Measurements from ENCODE around the gene SMURF1. TPM values are rescaled to one million over a fixed set of nuclear protein-coding genes. Genes with fewer than 3 reads are reported as not detected.

SMURF1 gene
- total RNA-seq, 1 donor from 2014 or later: 44.7 TPM

- no peaks in the 10 kb centered on the region for H3K9me3 Mint-ChIP-seq (ENCODE audit: unreplicated experiment)
- FAIRE-seq: peak; percentile 56
- peaks cover 36% of the 10 kb centered on the region for H3K4me1 Mint-ChIP-seq (ENCODE audit: low read depth, unreplicated experiment)
- peak overlapping the region; percentile 83 for H3K27ac Mint-ChIP-seq (ENCODE audit: unreplicated experiment)
- TF ChIP-seq CTCF (IDR thresholded peaks at IDR 0.05; ENCODE audit: insufficient read depth, low read depth, low read length) (no peak), EZH2 (IDR thresholded peaks at IDR 0.05; ENCODE audit: insufficient read depth, low read length) (no peak)
- Histone ChIP-seq H3K79me2 (ENCODE audit: insufficient read depth, low read length) (peaks cover 5% of the 10 kb centered on the region), H3K4me2 (ENCODE audit: low read length) (peak overlapping the region; percentile 51), H3K4me1 (ENCODE audit: insufficient read depth, low read length) (peaks cover 18% of the 10 kb centered on the region), H3K27ac (ENCODE audit: low read depth, low read length) (peak overlapping the region; percentile 53), H3K27me3 (ENCODE audit: insufficient read depth, low read length) (no peaks in the 10 kb centered on the region), H3K36me3 (ENCODE audit: insufficient read depth, low read length) (peaks cover 51% of the 10 kb centered on the region), H4K20me1 (ENCODE audit: insufficient read depth, low read length) (peaks cover 23% of the 10 kb centered on the region), H3K9me3 (ENCODE audit: insufficient read depth, low read depth, low read length) (no peaks in the 10 kb centered on the region), H3K4me3 (ENCODE audit: insufficient read depth, low read depth, low read length) (no peak overlapping the region), H2AFZ (ENCODE audit: low read depth, low read length) (no peak overlapping the region), H3K9ac (ENCODE audit: low read length) (no peak overlapping the region)
- H3K27me3 Mint-ChIP-seq (ENCODE audit: low read depth, unreplicated experiment): no peaks in the 10 kb centered on the region
- DNase-seq (ENCODE audit: low read depth): peak; percentile 63
- H3K4me3 Mint-ChIP-seq (ENCODE audit: unreplicated experiment): peak overlapping the region; percentile 23
- H3K36me3 Mint-ChIP-seq (ENCODE audit: low read depth, unreplicated experiment): peaks cover 33% of the 10 kb centered on the region
Measured at GRCh38 chr7:99042957-99043356, 101.0 kb downstream of the SMURF1 start.

- H3K4me3 Mint-ChIP-seq (ENCODE audit: unreplicated experiment): no peak overlapping the region
- Histone ChIP-seq H2AFZ (ENCODE audit: low read depth, low read length) (no peak overlapping the region), H3K79me2 (ENCODE audit: insufficient read depth, low read length) (peaks cover 2% of the 10 kb centered on the region), H3K4me1 (ENCODE audit: insufficient read depth, low read length) (peaks cover 21% of the 10 kb centered on the region), H3K9me3 (ENCODE audit: insufficient read depth, low read depth, low read length) (no peaks in the 10 kb centered on the region), H3K36me3 (ENCODE audit: insufficient read depth, low read length) (peaks cover 53% of the 10 kb centered on the region), H4K20me1 (ENCODE audit: insufficient read depth, low read length) (peaks cover 37% of the 10 kb centered on the region), H3K27me3 (ENCODE audit: insufficient read depth, low read length) (no peaks in the 10 kb centered on the region), H3K4me2 (ENCODE audit: low read length) (no peak overlapping the region), H3K27ac (ENCODE audit: low read depth, low read length) (no peak overlapping the region), H3K9ac (ENCODE audit: low read length) (no peak overlapping the region), H3K4me3 (ENCODE audit: insufficient read depth, low read depth, low read length) (no peak overlapping the region)
- TF ChIP-seq CTCF (IDR thresholded peaks at IDR 0.05; ENCODE audit: insufficient read depth, low read depth, low read length) (no peak), EZH2 (IDR thresholded peaks at IDR 0.05; ENCODE audit: insufficient read depth, low read length) (no peak)
- FAIRE-seq (no peak), DNase-seq (ENCODE audit: low read depth) (no peak)
- no peaks in the 10 kb centered on the region for H3K27me3 Mint-ChIP-seq (ENCODE audit: low read depth, unreplicated experiment)
- H3K4me1 Mint-ChIP-seq (ENCODE audit: low read depth, unreplicated experiment): peaks cover 28% of the 10 kb centered on the region
- H3K27ac Mint-ChIP-seq (ENCODE audit: unreplicated experiment): no peak overlapping the region
- no peaks in the 10 kb centered on the region for H3K9me3 Mint-ChIP-seq (ENCODE audit: unreplicated experiment)
- peaks cover 35% of the 10 kb centered on the region for H3K36me3 Mint-ChIP-seq (ENCODE audit: low read depth, unreplicated experiment)
Measured at GRCh38 chr7:99041526-99041925, 102.4 kb downstream of the SMURF1 start.

GRCh38 chr7:99040104-99040958 is 103.6 kb downstream of the SMURF1 start:
- Mint-ChIP-seq H3K4me3 (ENCODE audit: unreplicated experiment) (peak overlapping the region; percentile 45), H3K36me3 (ENCODE audit: low read depth, unreplicated experiment) (peaks cover 35% of the 10 kb centered on the region), H3K9me3 (ENCODE audit: unreplicated experiment) (no peaks in the 10 kb centered on the region), H3K27ac (ENCODE audit: unreplicated experiment) (peak overlapping the region; percentile 86), H3K4me1 (ENCODE audit: low read depth, unreplicated experiment) (peaks cover 29% of the 10 kb centered on the region), H3K27me3 (ENCODE audit: low read depth, unreplicated experiment) (no peaks in the 10 kb centered on the region)
- no peak overlapping the region for H2AFZ ChIP-seq (ENCODE audit: low read depth, low read length)
- TF ChIP-seq EZH2 (IDR thresholded peaks at IDR 0.05; ENCODE audit: insufficient read depth, low read length): no peak
- TF ChIP-seq CTCF (IDR thresholded peaks at IDR 0.05; ENCODE audit: insufficient read depth, low read depth, low read length): peak; percentile 63
- H3K27me3 ChIP-seq (ENCODE audit: insufficient read depth, low read length): no peaks in the 10 kb centered on the region
- H3K4me1 ChIP-seq (ENCODE audit: insufficient read depth, low read length): peaks cover 21% of the 10 kb centered on the region
- DNase-seq (ENCODE audit: low read depth): peak; percentile 62
- no peaks in the 10 kb centered on the region for H3K9me3 ChIP-seq (ENCODE audit: insufficient read depth, low read depth, low read length)
- peaks cover 49% of the 10 kb centered on the region for H4K20me1 ChIP-seq (ENCODE audit: insufficient read depth, low read length)
- no peak overlapping the region for H3K4me3 ChIP-seq (ENCODE audit: insufficient read depth, low read depth, low read length)
- H3K79me2 ChIP-seq (ENCODE audit: insufficient read depth, low read length): peaks cover 2% of the 10 kb centered on the region
- H3K27ac ChIP-seq (ENCODE audit: low read depth, low read length): peak overlapping the region; percentile 73
- H3K4me2 ChIP-seq (ENCODE audit: low read length): peak overlapping the region; percentile 57
- peaks cover 51% of the 10 kb centered on the region for H3K36me3 ChIP-seq (ENCODE audit: insufficient read depth, low read length)
- peak overlapping the region; percentile 68 for H3K9ac ChIP-seq (ENCODE audit: low read length)
- no peak for FAIRE-seq
